ENCODE results near the gene DNAJC9. TPM values are rescaled to one million over a fixed set of nuclear protein-coding genes. Genes with fewer than 3 reads are reported as not detected.

DNAJC9 gene
- total RNA-seq, 1 experiment from 2014 or later, result 45.6 TPM

- H3K4me2 ChIP-seq, result no peak overlapping the region
- no peaks in the 10 kb centered on the region; the same call in 1 of the 2 replicates for H3K9me3 ChIP-seq (ENCODE audit: insufficient read depth, low read depth)
- H3K4me1 ChIP-seq (replicated peaks; ENCODE audit: insufficient read depth), result no peaks in the 10 kb centered on the region
- no peaks in the 10 kb centered on the region for H4K20me1 ChIP-seq (ENCODE audit: insufficient read depth)
- no peak for DNase-seq
- H3K79me2 ChIP-seq (ENCODE audit: low read depth), result no peaks in the 10 kb centered on the region
- H3F3A ChIP-seq (ENCODE audit: insufficient read depth, low read depth), result peaks cover 3% of the 10 kb centered on the region; the same call in 1 of the 2 replicates
- CTCF ChIA-PET, result no interaction called here
- no peak overlapping the region for H3K4me3 ChIP-seq
- POLR2A ChIA-PET (ENCODE audit: unreplicated experiment), result no interaction called here
- 0 out of 2 replicates have a peak, but pooled peaks cover 4% of the 10 kb centered on the region for H3K36me3 ChIP-seq (ENCODE audit: low read depth)
- H3K27ac ChIP-seq, result no peak overlapping the region
- no peaks in the 10 kb centered on the region for H3K9me2 ChIP-seq (ENCODE audit: insufficient read depth)
- no TSS peak for BruUV-seq (replicated peaks)
- intact Hi-C loops (cut with micrococcal nuclease; ENCODE audit: unreplicated experiment), result no loop called here
- no peak overlapping the region for H2AFZ ChIP-seq
- TF ChIP-seq EZH2 (IDR thresholded peaks at IDR 0.05; ENCODE audit: low read depth) (no peak), CTCF (conservative IDR thresholded peaks at IDR 0.05) (no peak)
- H3K27me3 ChIP-seq (ENCODE audit: insufficient read depth, low read depth), result no peaks in the 10 kb centered on the region
Observed at GRCh38 chr10:73211106-73211811, 35.8 kb downstream of the DNAJC9 start.

- Histone ChIP-seq H3K9me3 (ENCODE audit: insufficient read depth, low read depth) (no peaks in the 10 kb centered on the region; the same call in 1 of the 2 replicates), H3K27ac (no peak overlapping the region), H3K4me2 (no peak overlapping the region), H4K20me1 (ENCODE audit: insufficient read depth) (no peaks in the 10 kb centered on the region), H3F3A (ENCODE audit: insufficient read depth, low read depth) (peaks cover 3% of the 10 kb centered on the region; the same call in 1 of the 2 replicates), H2AFZ (no peak overlapping the region), H3K79me2 (ENCODE audit: low read depth) (no peaks in the 10 kb centered on the region), H3K4me3 (no peak overlapping the region), H3K4me1 (replicated peaks; ENCODE audit: insufficient read depth) (no peaks in the 10 kb centered on the region), H3K27me3 (ENCODE audit: insufficient read depth, low read depth) (no peaks in the 10 kb centered on the region), H3K9me2 (ENCODE audit: insufficient read depth) (no peaks in the 10 kb centered on the region), H3K36me3 (ENCODE audit: low read depth) (0 out of 2 replicates have a peak, but pooled peaks cover 4% of the 10 kb centered on the region)
- ChIA-PET CTCF (interaction anchor here (0.7 kb wide), 1 partner anchor 197 kb away, joined by 3 read pairs; no protein-coding TSS in a partner anchor), POLR2A (ENCODE audit: unreplicated experiment) (interaction anchor here (0.5 to 0.6 kb wide), 2 partner anchors 14 to 376 kb away, joined by 7 to 16 read pairs; no protein-coding TSS in a partner anchor)
- intact Hi-C loops (cut with micrococcal nuclease; ENCODE audit: unreplicated experiment), result no loop called here
- DNase-seq, result no peak
- no peak for TF ChIP-seq EZH2 (IDR thresholded peaks at IDR 0.05; ENCODE audit: low read depth)
- no peak for TF ChIP-seq CTCF (conservative IDR thresholded peaks at IDR 0.05)
- no TSS peak for BruUV-seq (replicated peaks)
Observed at GRCh38 chr10:73210395-73211105, 36.5 kb downstream of the DNAJC9 start.

- intact Hi-C loops (cut with micrococcal nuclease; ENCODE audit: unreplicated experiment), result no loop called here
- Histone ChIP-seq H3K4me3 (no peak overlapping the region), H3K9me3 (ENCODE audit: insufficient read depth, low read depth) (no peaks in the 10 kb centered on the region; the same call in 1 of the 2 replicates), H2AFZ (no peak overlapping the region), H3K4me2 (no peak overlapping the region), H3K27me3 (ENCODE audit: insufficient read depth, low read depth) (no peaks in the 10 kb centered on the region), H3K79me2 (ENCODE audit: low read depth) (no peaks in the 10 kb centered on the region), H3K36me3 (ENCODE audit: low read depth) (0 out of 2 replicates have a peak, but pooled peaks cover 4% of the 10 kb centered on the region), H3K9me2 (ENCODE audit: insufficient read depth) (no peaks in the 10 kb centered on the region), H3K4me1 (replicated peaks; ENCODE audit: insufficient read depth) (no peaks in the 10 kb centered on the region), H4K20me1 (ENCODE audit: insufficient read depth) (no peaks in the 10 kb centered on the region), H3F3A (ENCODE audit: insufficient read depth, low read depth) (peaks cover 3% of the 10 kb centered on the region; the same call in 1 of the 2 replicates), H3K27ac (no peak overlapping the region)
- BruUV-seq (replicated peaks), result no TSS peak
- DNase-seq, result peak in 1 of 2 experiments; percentile 5
- ChIA-PET POLR2A (ENCODE audit: unreplicated experiment) (interaction anchor here (0.5 to 0.6 kb wide), 2 partner anchors 15 to 377 kb away, joined by 7 to 16 read pairs; no protein-coding TSS in a partner anchor), CTCF (no interaction called here)
- TF ChIP-seq EZH2 (IDR thresholded peaks at IDR 0.05; ENCODE audit: low read depth), result no peak
- no peak for TF ChIP-seq CTCF (conservative IDR thresholded peaks at IDR 0.05)
Observed at GRCh38 chr10:73209705-73210104, 37.4 kb downstream of the DNAJC9 start.

Measured in PC-9 (cell line).